HK-2 (cell line): Measurements from ENCODE around the gene MMEL1.
A peak's percentile ranks its signal among the peaks of the same experiment; 100 is the strongest.

Experiments
- DNase-seq: peaks from one replicate; pipeline ENCODE4 v3.0.0-alpha.2; 2018; ENCODE audit not compliant: unreplicated experiment

The MMEL1 gene

GRCh38 chr1:2642560-2643413, 10.0 kb upstream of the MMEL1 start:
- peak; percentile 88 for DNase-seq

DNA sequence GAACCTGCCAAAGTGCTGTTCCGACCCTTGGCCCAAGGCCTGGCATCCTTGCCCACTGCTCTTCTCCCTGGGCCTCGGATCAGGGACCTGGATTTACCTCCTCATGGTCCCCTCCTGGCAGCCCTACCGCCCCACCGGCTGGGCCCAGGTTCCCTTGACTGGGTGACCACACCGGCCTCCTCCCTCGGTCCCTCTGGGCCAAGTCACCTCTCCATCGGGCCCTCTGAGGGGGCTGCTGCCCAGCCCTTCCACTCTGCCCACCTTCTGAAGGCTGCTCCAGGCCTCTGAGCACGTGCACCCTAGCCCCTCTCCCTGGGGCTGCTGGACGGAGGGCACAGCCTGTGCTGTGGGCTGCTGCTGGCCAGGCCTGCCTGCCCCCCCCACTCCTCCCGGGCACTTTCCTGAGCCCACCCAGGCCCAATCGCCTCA, 9.3 kb upstream of the MMEL1 start:
- no peak for DNase-seq

DNA sequence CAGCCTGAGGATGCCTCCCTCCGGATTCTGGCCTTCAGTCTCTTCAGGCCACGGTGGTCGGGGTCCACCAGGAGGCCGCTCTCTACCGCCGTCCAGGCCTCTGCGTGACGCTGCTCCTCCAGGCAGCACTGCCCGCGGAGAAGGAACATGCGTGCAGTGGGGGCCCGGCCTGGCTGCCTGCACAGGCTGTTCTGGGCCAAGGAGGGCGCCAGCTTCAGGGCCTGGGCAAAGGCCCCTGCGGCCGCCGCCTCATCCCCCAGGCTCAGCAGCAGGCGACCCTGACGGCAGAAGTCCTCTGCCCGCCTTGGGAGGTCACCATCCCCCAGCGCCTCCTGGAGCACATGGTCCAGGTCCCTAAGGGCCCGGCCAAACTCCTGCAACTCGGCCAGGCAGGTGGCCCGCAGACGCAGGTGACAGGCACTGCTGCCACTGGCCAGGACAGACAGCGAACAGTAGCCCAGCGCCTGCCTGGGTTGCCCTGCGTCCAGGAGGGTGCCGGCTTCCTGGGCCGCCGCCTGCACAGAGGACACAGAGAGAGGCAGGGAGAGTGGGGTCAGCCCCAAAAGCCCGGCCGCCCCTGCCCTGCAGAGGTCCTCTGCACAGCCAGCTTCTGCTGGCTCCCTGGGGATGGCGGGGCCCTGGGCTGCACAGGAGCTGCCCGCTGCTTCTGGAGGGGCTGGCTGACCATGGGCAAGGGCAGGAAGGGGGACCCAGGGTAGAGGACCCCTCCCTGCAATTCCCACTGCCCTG, 8.7 kb upstream of the MMEL1 start:
- DNase-seq, result no peak

DNA sequence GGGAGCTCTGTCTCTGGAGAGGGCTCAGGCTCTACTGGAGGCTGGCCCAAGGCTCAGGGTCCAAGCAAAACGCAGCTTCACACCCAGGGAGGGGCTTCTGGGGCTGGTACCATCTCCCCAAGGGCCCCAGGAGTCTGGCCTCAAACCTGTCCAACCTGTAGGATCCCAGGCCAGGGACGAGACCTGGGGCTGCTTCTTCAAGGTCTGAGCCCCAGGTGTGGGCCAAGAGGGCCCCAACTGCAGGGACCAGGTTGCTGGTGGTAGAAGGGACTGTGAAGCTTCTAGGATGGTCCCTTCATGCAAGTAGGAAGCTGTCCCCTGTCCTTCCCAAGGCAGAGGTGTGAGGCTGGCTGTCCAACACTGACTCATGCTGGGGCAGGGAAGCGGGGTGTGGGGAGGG, 7.8 kb upstream of the MMEL1 start:
- no peak for DNase-seq

GRCh38 chr1:2639607-2640521, 7.0 kb upstream of the MMEL1 start:
- DNase-seq, result no peak

GRCh38 chr1:2639203-2639602, 6.4 kb upstream of the MMEL1 start:
- no peak for DNase-seq

- DNase-seq, result no peak
Observed at GRCh38 chr1:2638466-2639115, 5.8 kb upstream of the MMEL1 start.

DNA sequence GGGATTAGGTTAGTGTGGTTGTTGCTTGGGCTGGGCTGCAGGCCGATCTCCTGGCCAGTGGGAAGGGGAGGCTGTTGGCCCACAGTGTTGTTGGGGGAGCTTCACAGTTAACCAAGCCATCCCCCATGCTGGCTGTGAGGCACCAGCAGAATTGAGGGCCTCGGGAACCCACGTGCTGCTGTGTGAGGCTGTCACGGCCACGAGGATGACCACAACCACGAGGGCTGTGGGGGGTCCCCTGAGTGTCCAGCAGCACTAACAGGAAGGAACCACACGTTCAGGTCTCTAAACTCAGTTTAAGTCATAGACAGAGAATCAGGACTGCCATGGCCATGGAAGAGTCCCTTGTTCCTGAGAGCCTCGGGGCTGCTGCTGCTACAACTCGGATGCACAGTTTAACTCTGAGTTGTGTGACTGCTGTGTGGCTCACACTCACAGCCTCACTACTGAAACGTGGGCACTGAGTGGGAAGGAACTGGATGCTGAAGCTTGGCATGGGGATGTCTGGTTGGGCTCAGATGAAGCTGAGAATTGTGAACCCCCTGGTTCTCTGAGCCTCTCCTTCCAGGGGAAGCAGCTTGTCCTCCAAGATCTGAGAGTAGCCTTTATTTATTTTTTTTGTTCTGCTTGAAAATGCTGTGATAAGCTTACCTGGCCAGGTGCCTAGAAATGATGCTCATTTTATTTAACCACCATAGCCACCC, 4.8 kb upstream of the MMEL1 start:
- no peak for DNase-seq

DNA sequence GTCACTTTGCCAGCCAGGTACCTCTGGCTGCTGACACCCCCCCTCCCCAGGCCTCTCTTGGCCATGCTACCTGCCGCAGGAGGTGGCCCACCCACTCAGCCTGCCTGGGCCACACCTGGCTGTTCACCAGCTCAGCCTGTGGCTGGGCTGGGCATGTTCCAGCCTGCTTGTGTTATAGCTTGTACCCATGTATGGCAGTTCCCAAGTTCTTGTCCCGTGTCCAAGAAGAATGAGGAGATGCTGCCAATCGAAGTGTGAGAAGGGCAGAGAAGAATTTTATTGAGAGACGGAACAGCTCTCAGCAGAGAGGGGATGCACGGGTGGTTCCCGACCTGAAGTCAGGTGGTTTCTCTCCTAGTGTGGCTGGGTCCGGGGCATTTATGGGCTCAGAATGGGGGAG, 3.9 kb upstream of the MMEL1 start:
- DNase-seq, result no peak

DNA sequence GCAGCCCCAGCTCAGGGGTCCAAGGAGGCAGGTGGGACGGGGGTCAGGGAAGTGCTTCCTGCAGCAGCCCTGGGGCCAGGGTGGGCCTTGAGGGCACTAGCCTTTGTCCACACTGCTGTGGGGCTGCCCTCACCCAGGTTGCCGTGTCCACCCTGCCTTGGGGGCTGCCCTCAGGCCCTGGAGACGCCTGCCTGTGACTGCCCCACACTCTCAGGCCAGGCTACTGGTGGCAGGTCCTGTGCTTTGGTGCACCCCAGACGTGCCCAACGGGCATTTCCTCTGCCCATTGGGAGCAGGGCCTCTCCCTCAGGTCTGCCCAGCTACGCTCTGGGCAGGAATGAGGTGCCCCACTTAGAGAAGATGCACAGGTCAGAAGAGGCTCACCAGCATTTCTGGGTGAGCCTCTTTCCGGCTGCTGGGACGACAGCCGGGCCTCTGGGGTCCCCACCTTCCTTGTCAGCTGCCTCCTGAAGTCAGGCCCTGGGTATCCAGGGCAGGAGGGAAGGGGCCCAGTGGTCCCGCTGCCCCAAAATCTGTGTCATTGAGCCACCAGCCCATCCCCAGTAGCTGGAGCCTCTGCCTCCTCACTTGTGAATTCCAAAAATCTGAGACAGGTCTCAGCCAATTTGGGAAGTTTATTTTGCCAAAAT, 2.7 kb upstream of the MMEL1 start:
- DNase-seq, result no peak

DNA sequence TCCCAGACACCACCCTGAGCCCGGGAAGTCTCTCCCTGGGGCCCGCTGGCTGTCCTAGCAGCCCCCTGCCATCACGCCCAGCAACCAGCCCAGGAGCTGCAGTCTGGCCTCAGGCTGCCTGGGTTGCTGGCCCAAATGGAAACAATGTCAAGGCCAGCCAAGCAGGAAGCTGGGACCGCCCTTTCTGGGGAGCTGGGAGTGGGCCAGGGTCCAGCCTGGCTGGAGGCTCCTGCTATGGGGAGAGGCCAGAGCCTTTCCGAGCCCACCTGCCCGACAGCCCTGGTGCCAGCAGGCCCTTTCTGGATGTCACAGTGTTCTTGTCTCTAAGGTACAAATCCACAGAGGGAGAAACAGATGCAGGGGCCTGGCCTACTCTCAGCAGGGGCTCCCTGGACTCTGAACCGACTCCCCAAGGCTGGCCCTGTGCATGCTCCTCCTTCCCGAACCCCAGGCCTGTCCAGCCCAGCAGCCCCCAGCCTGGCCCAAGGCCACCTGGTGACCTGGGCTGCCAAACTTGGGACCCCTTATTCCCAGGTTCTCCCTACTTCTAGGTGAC, 1.2 kb upstream of the MMEL1 start:
- no peak for DNase-seq

DNA sequence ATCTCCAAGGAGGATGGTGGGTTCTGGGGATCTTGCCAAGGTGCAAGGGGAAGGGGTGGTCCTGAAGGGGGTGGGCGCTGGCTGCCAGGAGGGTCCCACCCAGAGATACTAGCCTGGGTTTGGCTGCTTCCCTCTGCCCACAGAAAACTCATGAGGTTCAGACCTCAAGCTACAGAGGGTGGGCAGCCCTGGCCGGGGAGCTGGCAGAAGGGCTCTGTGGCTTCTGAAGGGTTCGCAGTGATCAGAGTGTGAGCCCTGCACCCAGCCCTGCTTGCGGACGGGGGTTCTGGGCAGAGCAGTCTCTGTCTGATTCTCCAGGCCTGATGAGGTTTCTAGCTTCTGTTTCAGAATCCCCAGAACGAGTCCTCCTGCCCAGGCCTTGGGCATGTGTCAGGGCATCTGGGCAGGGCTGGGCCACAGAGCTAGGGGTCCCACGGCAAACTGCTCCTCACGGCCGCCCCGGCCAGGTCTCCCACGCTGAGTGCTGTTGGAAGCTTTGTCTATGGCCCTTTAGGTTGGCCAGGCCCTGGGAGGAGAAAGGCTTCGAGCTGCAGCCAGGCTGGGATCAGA, 635 bp upstream of the MMEL1 start:
- DNase-seq, result no peak

- DNase-seq, result no peak
Observed at GRCh38 chr1:2632051-2632430, 775 bp downstream of the MMEL1 start.

DNA sequence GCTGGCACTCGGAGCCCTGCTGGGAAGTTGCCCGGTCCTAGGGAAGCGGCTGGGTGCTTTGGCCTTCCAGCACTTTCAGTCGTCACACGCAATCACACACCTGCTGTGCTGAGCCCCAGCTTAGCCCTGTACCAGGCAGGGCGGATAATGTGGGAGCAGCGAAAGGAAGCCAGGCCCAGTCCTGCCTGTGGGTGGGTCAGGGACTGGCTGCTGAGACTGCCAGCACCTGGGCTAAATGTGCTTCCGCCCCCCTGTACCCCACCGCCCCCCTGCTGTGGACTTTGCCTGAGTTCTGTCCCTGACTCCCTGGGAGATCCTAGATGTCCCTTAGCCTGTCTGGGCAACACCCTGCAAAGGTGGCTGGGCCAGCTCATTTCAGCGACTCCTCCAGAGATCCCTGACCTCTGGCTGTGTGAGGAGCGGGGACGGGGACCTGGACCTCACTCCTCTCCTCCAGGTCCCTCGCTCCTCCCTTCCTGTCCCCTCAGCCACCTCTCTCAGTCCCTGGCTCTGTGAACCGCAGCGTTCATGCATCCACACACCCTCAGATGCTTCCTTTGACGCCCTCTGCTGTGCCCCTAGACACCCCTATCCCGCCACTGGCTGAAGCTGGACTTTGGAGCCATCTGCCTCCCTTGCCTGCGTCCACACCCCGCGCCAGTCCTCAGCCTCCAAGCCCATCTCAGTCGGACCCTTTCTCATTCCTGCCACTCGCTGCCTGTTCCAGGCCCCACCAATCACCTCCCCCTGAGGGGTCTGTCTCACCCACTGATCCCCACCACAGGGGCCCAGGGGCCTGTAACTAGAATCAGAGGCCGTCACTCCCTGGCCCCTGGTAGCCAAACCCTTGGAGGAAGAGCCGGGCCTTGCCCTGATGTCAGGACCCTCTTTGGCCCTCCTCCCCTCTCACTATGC, 1.4 kb downstream of the MMEL1 start:
- DNase-seq, result no peak

GRCh38 chr1:2630498-2631135, 2.2 kb downstream of the MMEL1 start:
- DNase-seq, result no peak

DNA sequence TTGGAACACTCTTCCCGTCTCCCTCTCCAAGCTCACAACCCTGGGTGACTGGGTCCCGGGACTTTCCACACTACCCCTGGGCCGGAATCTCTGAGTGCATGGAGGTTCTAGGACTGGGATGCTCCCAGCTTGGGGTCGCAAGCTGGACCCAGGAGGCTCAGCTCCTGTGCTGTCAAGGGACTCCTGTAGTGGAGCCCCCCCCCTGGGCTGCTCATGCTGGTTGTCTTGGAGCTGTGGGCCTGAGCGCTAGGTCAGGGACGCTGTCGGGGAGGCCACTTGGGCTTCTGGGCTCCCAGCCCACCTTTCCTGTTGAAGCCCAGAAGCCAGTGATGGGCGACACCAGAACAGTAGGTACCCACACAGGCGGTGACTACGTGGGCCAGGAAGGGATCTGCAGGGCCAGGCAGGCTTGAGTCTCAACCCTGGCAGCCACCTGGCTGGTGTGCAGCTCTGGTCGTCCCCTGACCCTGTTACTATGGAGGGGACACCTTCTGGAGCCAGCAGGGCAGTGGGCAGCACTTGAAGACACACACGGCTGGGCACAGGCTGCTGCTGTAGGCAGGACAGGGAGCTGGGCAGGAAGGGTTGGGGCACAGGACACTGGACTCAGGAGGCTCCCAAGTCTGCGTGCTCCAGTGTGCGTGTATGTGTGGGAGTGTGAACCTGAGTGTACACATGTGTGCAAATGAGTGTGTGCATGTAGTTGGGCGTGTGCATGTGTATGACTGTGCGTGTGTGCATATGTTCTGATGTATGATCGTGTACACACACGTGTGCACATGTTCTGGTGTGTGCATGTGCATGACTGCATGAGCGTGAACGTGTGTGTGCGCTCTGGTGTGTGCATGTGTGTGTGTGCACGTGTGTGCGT, 3.0 kb downstream of the MMEL1 start:
- no peak for DNase-seq

- no peak for DNase-seq
Observed at GRCh38 chr1:2628933-2629626, 3.7 kb downstream of the MMEL1 start.
